HG03175 (cell line): ENCODE data around the gene SPDL1.
A peak's percentile ranks its signal among the peaks of the same experiment; 100 is the strongest.

Experiments used
- ATAC-seq: cut with Tn5 transposase; IDR thresholded peaks from one replicate; pipeline ENCODE4 v1.9.1; 2021; ENCODE audit warnings: mild to moderate bottlenecking, moderate library complexity; ENCODE audit not compliant: unreplicated experiment

SPDL1 gene, protein sequence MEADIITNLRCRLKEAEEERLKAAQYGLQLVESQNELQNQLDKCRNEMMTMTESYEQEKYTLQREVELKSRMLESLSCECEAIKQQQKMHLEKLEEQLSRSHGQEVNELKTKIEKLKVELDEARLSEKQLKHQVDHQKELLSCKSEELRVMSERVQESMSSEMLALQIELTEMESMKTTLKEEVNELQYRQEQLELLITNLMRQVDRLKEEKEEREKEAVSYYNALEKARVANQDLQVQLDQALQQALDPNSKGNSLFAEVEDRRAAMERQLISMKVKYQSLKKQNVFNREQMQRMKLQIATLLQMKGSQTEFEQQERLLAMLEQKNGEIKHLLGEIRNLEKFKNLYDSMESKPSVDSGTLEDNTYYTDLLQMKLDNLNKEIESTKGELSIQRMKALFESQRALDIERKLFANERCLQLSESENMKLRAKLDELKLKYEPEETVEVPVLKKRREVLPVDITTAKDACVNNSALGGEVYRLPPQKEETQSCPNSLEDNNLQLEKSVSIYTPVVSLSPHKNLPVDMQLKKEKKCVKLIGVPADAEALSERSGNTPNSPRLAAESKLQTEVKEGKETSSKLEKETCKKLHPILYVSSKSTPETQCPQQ

DNA sequence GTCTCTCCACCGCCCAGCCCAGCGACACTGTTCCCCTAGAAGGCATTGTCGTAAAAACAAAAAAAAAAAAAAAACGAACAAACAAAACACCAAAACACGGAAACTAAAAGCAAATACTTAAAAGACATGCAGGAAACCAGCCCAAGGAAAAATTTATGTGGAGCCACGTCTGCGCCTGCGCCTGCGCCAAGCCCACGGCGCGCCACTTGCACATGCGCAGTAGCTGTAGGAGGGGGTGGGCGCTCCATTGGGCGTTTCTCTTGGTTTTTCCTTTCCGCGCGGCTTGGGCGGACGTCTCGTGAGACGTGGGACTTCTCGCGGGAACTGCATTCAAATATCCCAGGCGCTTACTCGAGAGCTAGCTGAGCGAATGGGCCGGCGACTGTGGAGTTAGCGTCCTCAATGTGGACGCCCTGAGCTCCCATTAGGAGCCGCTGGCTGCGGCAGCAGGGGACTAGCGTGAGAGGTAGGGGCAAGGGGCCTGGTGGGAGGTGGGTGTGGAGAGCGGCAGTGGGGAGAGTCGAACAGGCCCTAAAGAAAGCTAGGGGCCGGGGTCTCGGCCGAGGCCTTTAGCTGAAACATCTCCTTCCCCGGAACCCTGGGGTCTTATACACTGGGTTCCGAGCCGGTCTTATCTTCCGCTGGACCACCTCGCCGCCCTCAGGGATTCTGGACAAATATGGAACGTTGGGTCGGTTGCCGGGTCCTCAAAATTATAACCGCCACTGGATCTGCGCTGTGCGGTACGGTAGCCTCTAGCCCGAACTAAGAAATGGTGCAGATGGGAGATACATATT lies at the start of gene SPDL1:
SPDL1 (plus strand) TSS at position 350 of the 797 bp plus-strand sequence. CDS start 4,644 bp downstream, outside the sequence.
- ATAC-seq: peak; percentile 91

DNA sequence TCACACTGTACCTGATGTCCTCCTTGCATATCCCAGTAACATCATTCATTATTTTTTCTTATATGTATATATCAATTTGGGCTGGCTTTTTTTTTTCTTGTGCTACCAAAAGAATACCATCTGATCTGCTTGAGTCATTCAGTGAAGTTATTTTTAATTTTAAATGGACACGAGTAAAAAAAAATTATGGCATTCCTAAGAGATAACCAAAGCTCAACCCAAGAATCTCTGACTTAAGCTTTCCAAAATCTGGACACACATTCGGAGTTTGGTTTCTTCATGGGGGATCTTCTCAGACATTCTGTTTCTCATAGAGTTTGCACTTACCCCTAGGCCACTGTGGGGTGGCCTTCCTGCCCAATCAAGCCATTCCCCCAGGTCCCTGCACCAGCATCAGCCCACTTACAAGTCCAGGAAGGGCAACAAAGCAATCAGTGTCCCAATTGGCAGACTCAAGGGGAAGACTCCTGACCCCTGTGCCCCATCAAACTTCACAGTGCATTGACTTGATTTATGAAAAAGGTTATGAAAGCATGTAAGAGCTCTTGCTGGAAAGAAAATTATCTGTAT lies 49.2 kb upstream of the SPDL1 start:
- no peak for ATAC-seq

DNA sequence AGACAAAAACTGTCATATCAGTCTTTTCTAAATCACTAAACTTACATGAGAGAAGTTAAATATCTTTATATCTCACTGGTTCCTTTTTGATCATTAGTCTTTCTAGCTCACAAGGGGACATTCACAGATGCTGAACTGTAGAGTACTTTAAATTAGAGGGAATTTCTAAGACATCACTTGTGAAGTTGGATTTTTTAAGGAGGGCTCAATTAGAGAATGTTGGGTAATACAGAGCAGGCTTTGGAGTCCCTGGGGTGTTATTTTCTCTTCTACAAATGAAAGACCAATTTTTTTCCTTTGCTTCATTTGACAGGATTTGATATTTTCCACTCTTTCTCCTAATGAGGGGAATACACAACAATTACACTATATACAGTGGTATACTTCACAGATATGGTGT lies 48.6 kb upstream of the SPDL1 start:
- ATAC-seq: no peak

DNA sequence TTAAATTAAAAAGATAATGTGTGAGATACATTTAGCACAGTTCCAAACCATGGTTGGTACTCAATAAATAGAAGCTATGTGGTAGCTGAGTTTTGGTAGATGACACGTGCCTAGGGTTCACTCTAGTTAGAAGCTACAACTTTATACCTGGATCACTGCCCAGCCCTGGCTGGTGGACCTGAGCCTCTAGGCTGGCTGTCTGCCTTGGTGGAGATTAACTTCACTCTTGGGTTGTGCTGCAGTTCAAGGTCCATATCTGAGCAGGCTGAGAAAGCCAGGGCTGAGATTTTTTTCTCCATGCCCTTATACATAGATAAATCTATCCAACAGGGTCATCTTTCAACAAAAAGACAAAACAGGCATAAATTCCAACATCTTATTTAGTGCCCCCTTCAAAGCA lies 44.6 kb upstream of the SPDL1 start:
- no peak for ATAC-seq

DNA sequence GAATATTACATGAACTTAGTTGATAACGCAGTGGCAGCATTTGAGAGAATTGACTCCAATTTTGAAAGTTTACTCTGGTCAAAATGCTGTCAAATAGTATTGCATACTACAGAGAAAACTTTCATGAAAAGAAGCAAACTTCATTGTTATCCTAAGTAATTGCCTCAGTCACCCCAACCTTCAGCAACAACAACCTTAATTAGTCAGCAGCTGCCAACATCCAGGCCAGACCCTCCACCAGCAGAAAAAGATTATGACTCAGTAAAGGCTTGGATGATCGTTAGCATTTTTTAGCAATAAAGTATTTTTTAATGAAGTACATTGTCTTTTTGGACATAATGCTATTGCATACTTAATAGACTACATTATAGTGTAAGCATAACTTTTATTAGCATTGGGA lies 40.8 kb upstream of the SPDL1 start:
- ATAC-seq: no peak

DNA sequence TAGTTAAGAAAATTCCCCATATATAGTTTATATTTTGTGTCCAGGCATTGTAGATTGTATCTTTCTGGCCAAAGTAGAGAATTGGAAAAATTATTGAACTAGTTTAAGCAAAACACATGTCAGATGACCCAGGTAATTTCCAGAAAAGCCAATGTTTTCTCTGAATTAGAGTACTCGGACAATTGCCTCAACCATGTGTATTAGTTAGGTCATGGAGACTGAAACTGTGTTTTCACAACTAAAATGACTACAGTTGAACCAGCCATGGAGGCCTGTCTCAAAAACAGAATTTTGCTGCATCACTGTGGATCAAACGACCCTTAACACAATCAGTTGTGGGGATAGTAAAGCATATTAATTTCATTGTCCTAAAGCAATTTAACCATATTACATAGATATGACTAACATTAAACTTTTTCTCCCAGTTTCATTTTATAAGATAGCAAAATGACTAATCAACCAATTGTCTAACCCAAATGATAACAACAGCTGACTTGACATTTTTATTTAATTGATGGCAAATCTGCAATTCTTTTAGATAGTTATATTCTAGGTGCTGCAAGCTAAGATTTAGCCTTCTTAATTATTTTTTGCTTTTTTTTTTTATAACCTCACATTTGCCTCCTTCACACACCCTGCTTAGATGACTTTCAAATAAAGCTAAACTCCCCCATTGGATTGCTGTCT lies 39.2 kb upstream of the SPDL1 start:
- no peak for ATAC-seq

DNA sequence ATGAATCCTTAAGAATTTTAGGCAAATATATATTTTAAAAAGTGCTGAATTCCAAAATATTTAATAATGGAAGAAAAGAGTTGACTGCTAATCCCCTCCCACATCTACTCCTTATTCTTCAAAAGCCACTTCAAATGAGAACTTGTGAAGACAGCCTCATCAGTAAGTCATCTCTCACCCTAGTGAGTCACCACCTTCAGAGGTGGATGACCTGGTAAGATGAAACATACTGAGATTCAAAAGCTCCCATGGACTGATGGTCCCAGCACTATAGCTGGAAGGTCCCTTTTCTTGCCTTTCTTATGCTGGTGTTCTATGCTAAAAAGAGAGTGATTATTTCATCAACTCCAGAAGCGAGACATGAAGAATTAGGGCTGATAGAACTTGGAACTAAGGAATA lies 37.8 kb upstream of the SPDL1 start:
- no peak for ATAC-seq

DNA sequence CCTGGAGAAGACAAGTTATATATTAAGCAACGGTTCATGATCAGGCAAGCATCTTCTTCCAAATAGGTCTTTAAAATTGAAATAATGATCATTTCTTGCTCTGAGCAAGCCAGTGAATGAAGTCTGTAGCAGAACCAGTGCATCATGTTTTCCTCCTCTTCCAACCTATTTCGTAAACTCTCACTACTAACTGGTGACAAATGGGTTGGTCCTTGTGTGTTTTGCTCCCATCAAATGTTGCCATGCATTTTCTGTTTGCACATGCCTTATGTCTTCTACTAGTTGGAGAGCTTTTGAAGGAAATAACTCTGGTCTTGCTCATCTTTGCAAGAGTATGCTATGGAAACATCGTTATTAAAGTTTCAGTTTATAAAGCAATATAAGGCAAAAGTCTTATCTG lies 37.2 kb upstream of the SPDL1 start:
- ATAC-seq: no peak

DNA sequence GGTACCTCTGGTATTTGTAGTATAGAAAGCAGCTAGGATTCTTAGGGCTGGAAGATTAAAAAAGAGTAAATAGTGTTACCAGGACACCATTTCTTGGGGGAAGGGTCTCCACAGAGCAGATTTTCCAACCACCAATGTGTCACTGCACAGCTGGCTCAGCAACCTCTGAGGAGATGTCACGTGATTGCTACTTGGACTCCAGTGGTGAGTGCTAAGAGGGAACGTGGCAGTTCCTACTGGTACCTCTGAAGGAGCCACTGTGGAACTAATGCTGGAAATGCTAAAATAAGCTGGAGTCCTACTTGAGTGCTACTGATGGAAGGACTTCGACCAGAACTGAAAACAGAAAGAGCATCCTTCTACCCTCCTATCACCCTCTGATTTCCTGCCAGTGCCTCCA lies 36.1 kb upstream of the SPDL1 start:
- no peak for ATAC-seq

DNA sequence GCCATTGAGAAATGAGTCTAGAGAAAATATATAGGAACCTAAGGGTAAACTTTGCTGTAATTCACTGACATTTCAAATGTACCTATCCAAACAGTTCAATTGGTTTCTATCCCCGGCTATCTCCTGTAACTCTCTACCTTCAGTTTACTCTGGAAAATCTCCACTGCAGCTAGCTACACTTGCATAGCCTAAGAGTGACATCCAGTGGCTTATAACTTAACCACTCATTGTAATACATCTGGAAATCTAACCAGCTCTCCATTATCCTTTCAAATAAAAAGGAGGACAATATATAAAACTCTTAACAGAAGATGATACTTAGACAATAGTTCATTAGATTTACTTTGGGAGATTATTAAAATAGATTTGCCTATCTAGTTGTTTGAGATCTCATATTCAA lies 35.3 kb upstream of the SPDL1 start:
- ATAC-seq: no peak

DNA sequence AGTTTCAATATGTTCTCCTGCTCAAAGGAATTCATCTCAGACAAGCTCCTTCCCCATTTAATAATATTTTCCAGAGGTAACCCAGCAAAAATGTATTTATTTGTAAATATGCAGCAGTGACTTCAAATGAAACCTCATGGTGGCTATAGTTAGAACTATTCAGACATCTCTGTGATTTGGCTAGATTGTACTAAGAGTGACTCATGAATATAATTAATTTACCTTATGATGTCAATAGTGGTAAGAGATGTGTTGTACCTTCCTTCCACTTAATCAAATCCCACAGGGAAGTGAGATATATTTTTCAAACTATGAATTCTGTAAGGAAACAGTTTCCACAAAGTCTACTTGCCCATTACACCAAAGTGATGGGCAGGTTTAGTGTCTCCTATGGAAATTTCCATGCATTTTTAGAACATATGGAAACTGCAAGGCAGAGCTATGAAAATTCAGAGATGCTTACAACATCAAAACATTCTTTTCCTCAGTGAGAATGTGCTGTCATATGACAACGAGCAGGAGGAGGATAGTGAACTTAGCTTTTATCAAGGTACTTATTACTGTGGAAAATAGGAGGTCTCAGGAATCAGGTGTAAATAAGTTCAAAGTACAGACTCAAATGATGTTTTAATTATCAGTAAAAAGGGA lies 34.0 kb upstream of the SPDL1 start:
- no peak for ATAC-seq

DNA sequence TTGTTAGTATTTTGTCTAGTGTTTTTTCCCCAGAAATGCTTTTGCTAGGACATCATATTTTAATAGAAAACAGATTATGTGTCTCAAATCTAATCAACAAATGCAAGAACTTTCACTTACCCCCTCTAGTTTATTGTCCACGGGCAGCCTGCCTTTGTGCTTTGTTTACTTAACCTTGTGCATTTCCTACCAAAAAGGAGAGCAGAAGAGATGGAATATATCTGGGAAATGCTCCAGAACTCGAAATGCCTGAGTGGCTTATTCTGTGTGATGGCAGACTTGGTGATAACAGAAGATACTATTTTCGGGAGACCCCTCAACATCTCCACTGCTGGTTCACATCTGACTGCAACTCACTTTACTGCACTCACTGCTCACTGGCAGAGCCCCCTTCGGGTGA lies 33.3 kb upstream of the SPDL1 start:
- no peak for ATAC-seq

DNA sequence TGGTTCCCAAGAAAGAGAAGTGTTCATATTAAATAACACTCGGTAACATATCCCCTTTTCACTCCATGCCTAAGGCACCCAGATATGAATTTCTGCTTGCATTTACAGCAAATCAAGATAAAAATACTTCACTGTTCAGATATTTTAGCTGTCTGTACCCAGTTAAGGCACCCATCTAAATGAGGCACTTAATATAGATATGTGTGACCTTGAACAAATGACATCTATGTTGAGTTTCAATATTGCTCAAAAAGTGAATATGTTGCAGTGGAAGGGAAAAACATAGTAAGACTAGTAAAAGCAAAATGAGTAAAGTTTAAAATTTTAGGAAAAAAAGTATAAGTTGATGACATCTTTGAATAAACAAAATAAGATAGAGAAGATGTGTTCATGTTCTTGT lies 32.4 kb upstream of the SPDL1 start:
- ATAC-seq: no peak

DNA sequence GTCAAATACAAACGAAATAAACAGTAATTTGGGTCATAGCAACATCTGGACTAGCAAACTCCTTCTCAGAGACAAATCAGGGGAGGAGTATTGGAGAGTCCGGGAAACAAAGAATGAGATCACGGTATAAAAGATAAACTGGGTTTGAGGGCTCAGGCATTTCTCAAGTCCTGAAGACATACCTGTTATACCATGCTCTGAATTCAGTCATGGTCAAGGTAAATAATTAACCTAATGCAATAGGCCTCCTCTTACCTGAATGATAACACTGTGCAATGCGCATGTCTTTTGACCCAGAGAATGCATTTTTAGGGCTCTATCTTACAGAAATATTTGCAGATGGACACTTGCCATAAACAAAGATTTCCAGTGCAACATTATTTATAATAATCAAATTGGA lies 31.9 kb upstream of the SPDL1 start:
- no peak for ATAC-seq

DNA sequence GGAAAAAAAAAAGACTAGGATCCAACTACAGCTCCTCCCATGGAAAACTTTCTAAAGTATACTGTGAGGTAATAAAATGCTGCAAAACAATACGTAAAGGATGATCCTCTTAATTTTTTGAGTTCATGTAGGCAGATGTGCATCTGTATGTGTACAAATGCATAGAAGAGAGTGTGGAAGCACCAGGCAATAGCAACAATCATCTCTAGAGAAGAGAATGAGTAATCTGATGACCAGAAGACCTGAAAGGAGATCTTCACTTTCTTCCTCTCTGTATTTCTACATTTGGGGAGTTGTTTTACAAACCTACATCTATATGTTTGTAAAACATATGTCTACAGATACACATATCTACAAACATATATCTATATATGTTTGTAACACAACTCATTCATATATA lies 29.3 kb upstream of the SPDL1 start:
- ATAC-seq: no peak

DNA sequence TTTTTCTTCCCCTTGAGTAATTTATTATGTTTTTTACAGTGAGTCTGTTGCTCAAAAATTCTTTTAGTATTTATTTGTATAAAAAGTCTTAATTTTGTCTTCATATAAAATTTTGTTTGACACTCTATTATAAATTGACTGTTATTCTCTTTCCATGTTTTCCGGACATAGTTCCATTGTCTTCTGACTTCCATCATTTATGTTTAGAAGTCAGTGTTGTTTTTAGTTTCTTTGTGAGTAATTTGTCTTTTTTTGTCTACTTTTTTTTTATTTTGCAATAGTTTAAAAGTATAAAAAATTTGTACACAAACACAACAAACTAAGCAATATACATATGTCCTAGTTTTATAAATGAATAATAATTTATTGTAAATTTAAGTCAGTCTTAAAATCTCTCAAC lies 25.7 kb upstream of the SPDL1 start:
- no peak for ATAC-seq

DNA sequence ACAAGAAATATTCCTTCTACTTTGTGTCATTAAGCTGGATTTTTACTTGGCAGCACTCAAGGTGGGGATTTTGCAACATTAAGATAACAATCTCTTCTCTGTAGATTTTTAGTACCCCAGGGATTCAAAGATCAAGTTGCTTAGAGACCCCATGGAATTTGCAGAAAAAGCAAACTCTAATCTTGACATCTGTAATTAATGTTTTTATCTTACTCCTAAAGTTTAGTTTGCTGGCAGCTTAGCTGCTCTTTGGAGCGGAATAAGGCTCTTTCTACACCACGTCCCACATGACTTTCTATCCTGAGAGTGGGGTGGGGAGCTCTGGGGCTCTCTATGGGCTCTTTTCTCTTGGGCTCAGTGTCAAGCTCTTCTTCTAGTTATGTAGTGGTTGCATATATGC lies 21.7 kb upstream of the SPDL1 start:
- no peak for ATAC-seq

DNA sequence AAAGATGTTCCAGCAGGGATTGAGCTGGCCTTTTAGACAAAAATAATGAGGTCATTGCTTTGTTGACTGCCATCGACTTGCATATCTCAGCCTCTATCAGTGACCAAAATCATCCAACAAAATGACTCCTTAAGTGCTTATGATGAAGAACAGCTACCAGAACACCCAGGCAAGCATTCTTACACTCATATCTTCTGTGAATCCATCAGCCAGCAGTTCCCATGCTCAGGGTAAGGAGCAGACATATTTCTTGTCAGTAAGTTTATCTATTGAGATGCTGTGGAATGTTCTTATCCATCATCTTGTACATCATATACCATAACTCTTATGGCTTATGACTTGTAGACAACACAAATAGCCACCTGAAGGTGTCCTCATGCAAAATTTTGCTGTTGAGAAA lies 20.2 kb upstream of the SPDL1 start:
- ATAC-seq: no peak

DNA sequence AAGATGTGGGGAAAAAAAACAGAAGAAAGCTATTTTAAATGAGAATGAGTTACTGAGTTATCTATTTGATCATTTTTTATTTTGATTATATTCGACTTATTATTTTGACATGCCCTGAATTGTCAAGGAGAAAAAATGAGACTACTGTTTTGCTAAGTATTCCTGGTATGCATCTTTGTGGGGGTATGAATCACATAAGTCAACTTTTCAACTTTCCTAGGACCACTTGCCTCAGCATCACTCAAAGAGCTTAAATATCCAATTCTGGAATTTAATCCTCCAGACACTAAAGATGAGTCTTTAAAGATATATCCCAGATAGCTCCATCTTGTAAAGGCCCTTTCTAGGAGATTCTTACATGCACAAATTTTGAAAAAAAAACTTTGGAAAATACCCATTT lies 17.4 kb upstream of the SPDL1 start:
- no peak for ATAC-seq

DNA sequence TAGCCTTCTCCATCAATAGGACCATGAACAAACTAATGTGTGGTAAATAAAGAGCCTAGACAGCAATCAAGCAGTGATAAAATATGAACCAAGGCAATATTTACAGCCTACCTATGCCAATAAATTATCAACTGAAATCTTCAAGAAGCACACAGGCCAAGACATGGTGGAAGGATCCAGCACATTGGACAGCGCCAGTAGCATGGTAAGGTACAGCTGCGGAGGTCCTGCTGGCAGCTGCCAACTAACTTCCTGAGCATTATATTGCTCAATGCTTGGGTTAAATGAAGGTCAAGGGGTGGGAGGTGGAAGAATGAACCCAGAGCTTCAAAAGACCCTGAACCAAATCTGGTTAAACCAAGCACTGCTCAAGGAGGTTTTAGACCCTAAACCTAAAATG lies 16.5 kb upstream of the SPDL1 start:
- no peak for ATAC-seq

DNA sequence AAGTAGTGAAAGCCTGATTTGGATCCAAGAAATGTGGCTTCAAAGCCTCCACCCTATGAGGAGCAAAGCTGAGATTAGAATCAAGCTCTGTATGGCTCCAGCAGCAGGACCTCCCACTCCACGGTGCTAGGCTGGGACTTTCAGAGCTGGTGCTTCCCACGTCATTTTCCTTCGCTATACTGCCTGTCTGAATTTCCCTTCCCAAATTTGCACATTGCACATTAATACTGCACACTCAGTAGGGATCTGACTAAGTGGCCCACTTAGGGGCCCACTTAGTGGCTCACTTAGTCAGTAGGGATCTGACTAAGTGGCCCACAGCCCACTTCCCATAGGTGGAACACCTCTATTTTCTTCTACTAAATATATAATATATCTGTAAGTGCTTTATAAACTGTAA lies 14.1 kb upstream of the SPDL1 start:
- no peak for ATAC-seq
